Activated B cell treated with CpG ODN at 0.5 μM for 24 hours (primary cell): ENCODE results near the gene HSPA12B. TPM values are rescaled to one million over a fixed set of nuclear protein-coding genes. Genes with fewer than 3 reads are reported as not detected.

Experiments used
- ATAC-seq: fragments of 200-7000 bp; cut with Tn5 transposase; one replicate; pipeline ENCODE4 v1.10.0; 2021; ENCODE audit warnings: low read depth, mild to moderate bottlenecking, moderate library complexity
- CTCF ChIA-PET: fragments of 350-600 bp; sonication (Branson Sonifier 250); formaldehyde crosslinking; loops from one replicate; lab custom pipeline; 2021; ENCODE audit warnings: antibody characterized with exemption; lab: Charles Lee
- POLR2A ChIA-PET: fragments of 350-600 bp; sonication (Branson Sonifier 250); formaldehyde crosslinking; loops from one replicate; lab custom pipeline; 2021; ENCODE audit warnings: antibody characterized with exemption; lab: Charles Lee
- DNase-seq: peaks from one replicate; pipeline ENCODE4 v3.0.0; 2022
- H3K27ac Mint-ChIP-seq: one replicate; pipeline ENCODE4 v1.8.0; 2020; ENCODE audit warnings: mixed read lengths
- H3K27me3 Mint-ChIP-seq: one replicate; pipeline ENCODE4 v1.8.0; 2021; ENCODE audit warnings: mixed read lengths
- H3K36me3 Mint-ChIP-seq: one replicate; pipeline ENCODE4 v1.8.0; 2021; ENCODE audit warnings: low read depth, mixed read lengths
- H3K4me1 Mint-ChIP-seq: one replicate; pipeline ENCODE4 v1.8.0; 2021; ENCODE audit warnings: mixed read lengths
- H3K4me3 Mint-ChIP-seq: one replicate; pipeline ENCODE4 v1.8.0; 2020; ENCODE audit warnings: mild to moderate bottlenecking, mixed read lengths
- H3K9me3 Mint-ChIP-seq: one replicate; pipeline ENCODE4 v1.8.0; 2020; ENCODE audit warnings: mixed read lengths
- intact Hi-C: fragments of 100-400 bp; cut with micrococcal nuclease; formaldehyde crosslinking; loops from one replicate; pipeline ENCODE4 v1.15.1; 2024
- total RNA-seq: library from RNA; stranded (reverse); gene quantifications from 2 replicates; pipeline ENCODE4 v1.2.3, GENCODE V29; 2022
- TF ChIP-seq, protein P1 (sequence below): fragments of 200-600 bp; IDR thresholded peaks from one replicate; pipeline ENCODE4 v1.8.0; 2022; ENCODE audit warnings: antibody characterized with exemption, mild to moderate bottlenecking

Gene HSPA12B
- total RNA-seq, 1 donor from 2014 or later: not detected

DNA sequence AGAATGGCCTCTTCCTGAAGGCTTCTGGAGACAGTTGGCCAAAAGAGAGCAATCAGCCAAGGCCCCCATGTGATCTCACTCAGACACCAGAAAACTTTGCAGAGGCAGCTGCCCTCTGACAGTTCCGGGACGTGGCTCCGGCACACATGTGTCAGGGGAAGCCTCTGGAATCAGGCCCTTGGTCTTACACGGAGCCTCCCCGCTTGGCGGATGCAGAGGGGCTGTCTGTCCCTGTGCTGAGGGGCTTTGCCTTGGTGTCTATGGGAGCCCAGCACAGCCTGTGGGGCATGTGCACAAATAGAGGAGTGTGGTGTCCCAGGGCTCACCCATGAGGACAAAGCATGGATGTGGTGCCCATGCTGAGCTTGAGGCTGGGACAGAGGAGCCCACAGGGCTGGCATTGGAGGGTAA, 33.9 kb upstream of the HSPA12B start:
- intact Hi-C loops: no loop called here
- ChIA-PET POLR2A (no interaction called here), CTCF (interaction anchor here (2.3 kb wide), 1 partner anchor 12 kb away, joined by 7 read pairs; no protein-coding TSS in a partner anchor)
- H3K36me3 Mint-ChIP-seq: no peaks in the 10 kb centered on the region
- no peaks in the 10 kb centered on the region for H3K9me3 Mint-ChIP-seq
- TF ChIP-seq, protein P1, sequence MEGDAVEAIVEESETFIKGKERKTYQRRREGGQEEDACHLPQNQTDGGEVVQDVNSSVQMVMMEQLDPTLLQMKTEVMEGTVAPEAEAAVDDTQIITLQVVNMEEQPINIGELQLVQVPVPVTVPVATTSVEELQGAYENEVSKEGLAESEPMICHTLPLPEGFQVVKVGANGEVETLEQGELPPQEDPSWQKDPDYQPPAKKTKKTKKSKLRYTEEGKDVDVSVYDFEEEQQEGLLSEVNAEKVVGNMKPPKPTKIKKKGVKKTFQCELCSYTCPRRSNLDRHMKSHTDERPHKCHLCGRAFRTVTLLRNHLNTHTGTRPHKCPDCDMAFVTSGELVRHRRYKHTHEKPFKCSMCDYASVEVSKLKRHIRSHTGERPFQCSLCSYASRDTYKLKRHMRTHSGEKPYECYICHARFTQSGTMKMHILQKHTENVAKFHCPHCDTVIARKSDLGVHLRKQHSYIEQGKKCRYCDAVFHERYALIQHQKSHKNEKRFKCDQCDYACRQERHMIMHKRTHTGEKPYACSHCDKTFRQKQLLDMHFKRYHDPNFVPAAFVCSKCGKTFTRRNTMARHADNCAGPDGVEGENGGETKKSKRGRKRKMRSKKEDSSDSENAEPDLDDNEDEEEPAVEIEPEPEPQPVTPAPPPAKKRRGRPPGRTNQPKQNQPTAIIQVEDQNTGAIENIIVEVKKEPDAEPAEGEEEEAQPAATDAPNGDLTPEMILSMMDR: no peak
- no peak for DNase-seq
- peaks cover 2% of the 10 kb centered on the region for H3K27me3 Mint-ChIP-seq
- ATAC-seq: no peak
- H3K4me3 Mint-ChIP-seq: no peak overlapping the region
- no peak overlapping the region for H3K27ac Mint-ChIP-seq
- no peaks in the 10 kb centered on the region for H3K4me1 Mint-ChIP-seq

DNA sequence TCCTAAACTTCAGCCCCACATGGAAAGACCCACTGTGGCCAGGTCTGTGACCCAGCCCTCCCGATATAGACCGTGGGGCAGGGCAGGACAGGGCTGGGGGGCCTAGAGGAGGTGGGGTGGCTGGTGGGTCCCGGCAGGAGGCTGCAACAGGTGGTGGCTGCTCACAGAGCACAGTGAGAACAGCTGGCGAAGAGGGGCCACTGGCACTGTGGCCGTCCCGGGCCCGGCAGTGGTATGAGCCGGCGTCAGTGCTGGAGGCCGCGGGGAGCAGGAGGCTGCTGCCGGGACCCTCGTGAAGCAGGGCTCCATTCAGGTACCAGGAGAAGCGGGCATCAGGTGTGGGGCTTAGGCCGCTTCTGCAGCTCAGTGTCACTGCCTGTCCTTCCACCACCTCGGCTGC, 33.4 kb upstream of the HSPA12B start:
- ATAC-seq (no peak), DNase-seq (no peak)
- Mint-ChIP-seq H3K36me3 (no peaks in the 10 kb centered on the region), H3K4me3 (no peak overlapping the region), H3K9me3 (no peaks in the 10 kb centered on the region), H3K27me3 (peaks cover 5% of the 10 kb centered on the region), H3K4me1 (no peaks in the 10 kb centered on the region), H3K27ac (no peak overlapping the region)
- intact Hi-C loops: no loop called here
- ChIA-PET CTCF (interaction anchor here (2.3 kb wide), 1 partner anchor 12 kb away, joined by 7 read pairs; no protein-coding TSS in a partner anchor), POLR2A (no interaction called here)
- TF ChIP-seq, protein P1: no peak

DNA sequence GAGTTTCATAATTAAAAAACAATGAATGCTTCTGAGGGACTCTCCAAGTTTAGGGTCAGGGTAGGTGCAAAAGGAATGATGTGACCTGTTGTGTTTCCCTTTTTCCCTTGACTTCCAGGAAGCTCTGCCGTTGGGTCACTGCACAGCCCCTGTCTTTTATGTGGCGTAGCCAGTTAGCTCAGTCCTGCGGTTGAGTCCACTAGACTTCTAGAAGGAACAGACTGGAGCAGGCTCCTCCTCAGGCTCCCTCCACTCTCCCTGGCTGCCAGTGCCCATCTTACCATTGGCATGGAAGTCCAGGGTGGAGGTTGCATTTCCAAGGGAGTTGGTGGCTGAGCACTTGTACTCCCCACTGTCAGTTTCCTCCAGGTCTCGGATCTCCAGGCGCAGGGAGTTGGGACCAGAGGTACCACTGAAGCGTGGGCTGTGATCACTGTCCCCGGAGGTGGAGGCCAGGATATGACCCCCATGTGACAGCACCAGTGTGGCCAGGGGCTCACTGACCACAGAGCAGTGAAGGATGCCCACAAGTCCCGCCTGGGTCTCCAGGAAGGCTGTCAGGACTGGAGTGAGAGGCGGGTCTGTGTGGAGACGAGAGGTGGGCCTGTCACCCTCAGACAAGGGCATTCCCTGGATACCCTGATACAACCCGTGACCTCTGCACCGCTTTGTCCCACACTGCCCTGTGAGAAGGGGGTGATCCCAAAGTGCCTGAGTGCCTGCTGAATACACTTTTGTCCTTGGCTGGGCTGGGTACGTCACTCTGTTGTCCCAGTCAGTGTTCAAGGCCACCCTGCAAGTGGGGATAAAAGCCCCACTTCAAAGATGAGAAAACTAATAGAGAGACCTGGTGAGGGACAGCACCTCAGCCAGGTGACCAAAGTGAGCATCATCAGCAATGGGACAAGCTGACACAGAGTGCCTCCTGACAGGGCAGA, 31.2 kb upstream of the HSPA12B start:
- CTCF ChIA-PET: no interaction called here
- H3K36me3 Mint-ChIP-seq: no peaks in the 10 kb centered on the region
- ATAC-seq (no peak), DNase-seq (no peak)
- POLR2A ChIA-PET: no interaction called here
- H3K9me3 Mint-ChIP-seq: no peaks in the 10 kb centered on the region
- TF ChIP-seq, protein P1: no peak
- H3K27me3 Mint-ChIP-seq: peaks cover 5% of the 10 kb centered on the region
- no peaks in the 10 kb centered on the region for H3K4me1 Mint-ChIP-seq
- H3K4me3 Mint-ChIP-seq: no peak overlapping the region
- intact Hi-C loops: no loop called here
- H3K27ac Mint-ChIP-seq: no peak overlapping the region

DNA sequence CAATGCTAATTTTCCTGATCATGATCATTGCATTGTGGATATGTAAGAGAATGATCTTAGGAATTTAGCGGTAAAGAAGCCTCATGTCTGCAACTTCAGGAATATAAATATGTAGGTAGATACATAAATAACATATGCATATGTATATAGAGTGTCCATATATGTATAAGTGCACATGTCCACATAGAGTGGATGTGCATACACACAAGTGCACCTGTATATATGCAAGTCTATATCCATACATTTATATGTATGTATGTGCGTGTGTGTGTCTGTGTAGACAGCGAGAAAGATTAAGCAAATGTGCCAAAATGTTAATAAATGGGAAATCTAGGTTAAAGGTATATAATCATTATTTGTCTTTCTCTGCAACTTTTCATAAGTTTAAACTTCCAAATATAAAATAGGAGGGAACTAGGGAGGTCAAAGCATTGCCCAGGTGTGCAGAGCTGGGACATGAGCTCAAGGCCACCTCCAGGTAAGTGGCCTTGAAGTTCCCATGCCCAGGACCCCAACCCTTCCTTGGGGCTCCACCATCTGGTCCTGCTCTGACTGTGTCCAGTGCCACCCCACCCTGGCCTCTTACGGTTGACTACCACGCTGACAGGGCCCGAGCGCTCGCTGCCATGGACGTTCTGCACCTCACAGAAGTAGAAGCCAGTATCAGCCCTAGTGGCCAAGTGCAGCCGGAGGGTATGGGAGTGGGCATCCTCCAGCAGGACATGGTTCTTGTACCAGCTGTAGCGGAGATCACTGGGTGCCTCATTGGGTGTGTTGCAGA, 29.7 kb upstream of the HSPA12B start:
- H3K4me3 Mint-ChIP-seq: no peak overlapping the region
- no peak for DNase-seq
- ChIA-PET POLR2A (no interaction called here), CTCF (no interaction called here)
- no peaks in the 10 kb centered on the region for H3K9me3 Mint-ChIP-seq
- no peak for ATAC-seq
- H3K36me3 Mint-ChIP-seq: no peaks in the 10 kb centered on the region
- H3K4me1 Mint-ChIP-seq: no peaks in the 10 kb centered on the region
- peaks cover 5% of the 10 kb centered on the region for H3K27me3 Mint-ChIP-seq
- TF ChIP-seq, protein P1: no peak
- no peak overlapping the region for H3K27ac Mint-ChIP-seq
- intact Hi-C loops: no loop called here

DNA sequence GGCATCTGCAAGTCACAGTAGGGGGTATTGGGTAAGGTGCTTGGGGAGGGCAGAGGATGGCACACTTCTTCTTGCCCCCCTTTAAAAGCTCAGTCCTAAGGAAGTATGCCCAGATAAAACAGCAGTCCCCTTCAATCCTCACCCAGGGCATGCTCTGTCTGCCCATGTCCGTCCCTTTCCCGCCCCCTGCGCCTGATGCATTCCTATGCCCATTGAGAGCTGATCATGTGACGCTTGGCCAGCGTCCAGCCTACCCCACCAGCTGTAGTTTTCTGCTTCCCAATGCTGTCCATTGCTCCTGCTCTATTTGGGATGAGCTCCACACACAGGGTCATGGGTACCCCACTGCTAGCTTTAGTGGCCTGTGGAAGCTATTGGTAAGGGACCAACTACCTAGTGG, 28.4 kb upstream of the HSPA12B start:
- no peak for ATAC-seq
- H3K27ac Mint-ChIP-seq: no peak overlapping the region
- H3K27me3 Mint-ChIP-seq: peaks cover 5% of the 10 kb centered on the region

More for the DNA sequence above, 28.4 kb upstream of the HSPA12B start:
- CTCF ChIA-PET: interaction anchor here (1.1 kb wide), 1 partner anchor 151 kb away, joined by 3 read pairs; no protein-coding TSS in a partner anchor
- Mint-ChIP-seq H3K4me3 (no peak overlapping the region), H3K4me1 (no peaks in the 10 kb centered on the region), H3K36me3 (no peaks in the 10 kb centered on the region), H3K9me3 (no peaks in the 10 kb centered on the region)
- no peak for DNase-seq
- POLR2A ChIA-PET: interaction anchor here (0.6 kb wide), 1 partner anchor 51 kb away, joined by 7 read pairs; no protein-coding TSS in a partner anchor
- TF ChIP-seq, protein P1: no peak
- intact Hi-C loops: no loop called here
